GM10266 (cell line): ENCODE results near the gene APRT.

Source experiments
- DNase-seq: peaks from one replicate; pipeline ENCODE4 v3.0.0; 2012; ENCODE audit errors: extremely low spot score
- TF ChIP-seq, protein P1 (sequence below): IDR thresholded peaks from 2 replicates; pipeline ENCODE4 v1.5.1; 2012; ENCODE audit warnings: mild to moderate bottlenecking, low read depth; ENCODE audit not compliant: control insufficient read depth, insufficient read depth; ENCODE audit errors: missing control alignments

Gene APRT

DNA sequence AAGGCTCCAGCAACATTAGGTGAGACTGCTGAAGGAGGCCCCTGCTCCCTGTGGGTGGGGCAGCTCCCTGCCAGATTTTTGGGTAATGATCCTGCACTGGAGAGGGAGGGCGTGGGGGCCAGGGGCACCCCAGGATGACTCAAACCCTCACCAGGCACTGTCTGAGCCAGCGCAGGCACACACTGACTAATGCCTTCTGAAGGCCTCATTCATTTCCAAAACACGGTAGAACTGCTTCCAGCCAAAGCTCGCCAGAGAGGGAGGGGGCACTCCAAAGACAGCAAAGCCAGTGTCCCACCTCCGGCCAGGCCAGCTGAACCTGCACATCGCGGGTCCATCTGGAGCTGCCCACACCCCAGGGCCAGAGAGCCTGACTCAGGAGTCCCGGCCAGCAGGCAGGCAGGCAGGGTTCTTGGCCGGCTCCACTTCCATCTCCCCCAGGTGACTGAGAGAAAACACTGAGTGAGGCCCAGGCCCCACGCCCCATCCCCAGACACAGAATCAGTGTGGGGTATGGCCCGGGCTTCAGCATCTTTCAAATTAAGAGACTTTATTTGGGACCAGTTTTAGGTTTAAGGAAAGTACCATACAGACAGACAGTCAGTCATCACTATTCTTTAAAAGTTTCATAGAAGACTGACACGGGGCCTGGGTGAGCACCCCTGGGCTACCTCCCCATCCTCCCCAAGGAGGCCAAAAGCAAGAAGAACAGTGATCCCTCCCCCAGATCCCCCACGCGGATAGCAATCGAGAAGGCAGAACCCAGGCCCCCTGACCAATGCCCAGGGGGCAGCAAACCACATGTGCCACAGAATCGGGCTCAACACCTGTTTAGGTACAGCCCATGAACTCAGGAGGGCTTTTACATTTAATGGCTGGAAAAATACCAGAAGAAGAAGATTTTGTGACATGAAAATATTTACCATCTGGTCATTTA is 29.0 kb downstream of the APRT start:
- no peak for DNase-seq

DNA sequence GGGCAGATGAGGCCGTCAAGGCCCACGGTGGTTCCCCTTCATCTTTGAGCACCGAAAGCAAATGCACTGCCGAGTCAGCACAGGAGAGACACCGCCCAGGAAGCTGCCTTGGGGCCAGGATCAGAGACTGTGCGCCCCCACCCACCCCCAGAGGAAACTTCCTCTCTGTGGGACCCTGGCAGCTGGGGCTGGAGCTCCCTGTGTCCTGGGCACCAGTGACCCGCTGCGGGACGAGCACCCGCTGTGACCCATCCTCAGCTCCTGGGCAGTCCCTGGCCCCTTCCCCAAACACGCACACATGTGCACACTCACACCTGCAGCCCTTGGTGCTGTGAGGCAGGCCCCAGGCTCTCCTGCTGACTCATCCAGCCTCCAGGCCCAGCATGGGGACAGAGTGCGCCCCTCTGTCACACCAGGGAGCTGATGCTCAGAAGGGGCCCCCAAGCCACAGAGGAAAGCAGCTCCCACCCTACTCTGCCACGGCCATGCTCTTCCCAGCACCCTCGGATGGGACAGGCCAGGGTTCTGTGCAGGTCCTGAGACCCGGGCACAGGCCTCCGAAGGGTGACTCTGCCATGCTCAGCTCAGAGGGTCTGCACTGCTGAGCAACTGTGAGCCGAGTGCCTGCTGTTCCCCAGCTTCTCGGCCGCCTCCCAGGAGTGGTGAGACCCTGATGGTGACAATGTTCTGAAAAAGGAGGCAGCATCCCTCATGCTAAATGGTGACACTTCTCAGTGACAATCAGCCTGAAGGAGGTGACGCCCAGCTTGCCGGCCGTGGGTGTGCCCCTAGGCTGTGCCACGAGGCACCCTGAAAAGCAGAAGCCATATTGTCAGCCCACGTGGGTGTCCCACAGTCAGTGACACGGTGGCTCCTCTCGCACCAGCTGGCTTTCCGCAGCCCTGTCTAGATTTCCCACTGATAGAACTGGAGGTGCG is 30.3 kb downstream of the APRT start:
- peak; percentile 81 for DNase-seq
- TF ChIP-seq, protein P1, sequence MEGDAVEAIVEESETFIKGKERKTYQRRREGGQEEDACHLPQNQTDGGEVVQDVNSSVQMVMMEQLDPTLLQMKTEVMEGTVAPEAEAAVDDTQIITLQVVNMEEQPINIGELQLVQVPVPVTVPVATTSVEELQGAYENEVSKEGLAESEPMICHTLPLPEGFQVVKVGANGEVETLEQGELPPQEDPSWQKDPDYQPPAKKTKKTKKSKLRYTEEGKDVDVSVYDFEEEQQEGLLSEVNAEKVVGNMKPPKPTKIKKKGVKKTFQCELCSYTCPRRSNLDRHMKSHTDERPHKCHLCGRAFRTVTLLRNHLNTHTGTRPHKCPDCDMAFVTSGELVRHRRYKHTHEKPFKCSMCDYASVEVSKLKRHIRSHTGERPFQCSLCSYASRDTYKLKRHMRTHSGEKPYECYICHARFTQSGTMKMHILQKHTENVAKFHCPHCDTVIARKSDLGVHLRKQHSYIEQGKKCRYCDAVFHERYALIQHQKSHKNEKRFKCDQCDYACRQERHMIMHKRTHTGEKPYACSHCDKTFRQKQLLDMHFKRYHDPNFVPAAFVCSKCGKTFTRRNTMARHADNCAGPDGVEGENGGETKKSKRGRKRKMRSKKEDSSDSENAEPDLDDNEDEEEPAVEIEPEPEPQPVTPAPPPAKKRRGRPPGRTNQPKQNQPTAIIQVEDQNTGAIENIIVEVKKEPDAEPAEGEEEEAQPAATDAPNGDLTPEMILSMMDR: no peak

More for the DNA sequence above, 29.0 kb downstream of the APRT start:
- TF ChIP-seq, protein P1: no peak

GRCh38 chr16:88780142-88781062 is 31.3 kb downstream of the APRT start:
- TF ChIP-seq, protein P1: no peak
- no peak for DNase-seq

DNA sequence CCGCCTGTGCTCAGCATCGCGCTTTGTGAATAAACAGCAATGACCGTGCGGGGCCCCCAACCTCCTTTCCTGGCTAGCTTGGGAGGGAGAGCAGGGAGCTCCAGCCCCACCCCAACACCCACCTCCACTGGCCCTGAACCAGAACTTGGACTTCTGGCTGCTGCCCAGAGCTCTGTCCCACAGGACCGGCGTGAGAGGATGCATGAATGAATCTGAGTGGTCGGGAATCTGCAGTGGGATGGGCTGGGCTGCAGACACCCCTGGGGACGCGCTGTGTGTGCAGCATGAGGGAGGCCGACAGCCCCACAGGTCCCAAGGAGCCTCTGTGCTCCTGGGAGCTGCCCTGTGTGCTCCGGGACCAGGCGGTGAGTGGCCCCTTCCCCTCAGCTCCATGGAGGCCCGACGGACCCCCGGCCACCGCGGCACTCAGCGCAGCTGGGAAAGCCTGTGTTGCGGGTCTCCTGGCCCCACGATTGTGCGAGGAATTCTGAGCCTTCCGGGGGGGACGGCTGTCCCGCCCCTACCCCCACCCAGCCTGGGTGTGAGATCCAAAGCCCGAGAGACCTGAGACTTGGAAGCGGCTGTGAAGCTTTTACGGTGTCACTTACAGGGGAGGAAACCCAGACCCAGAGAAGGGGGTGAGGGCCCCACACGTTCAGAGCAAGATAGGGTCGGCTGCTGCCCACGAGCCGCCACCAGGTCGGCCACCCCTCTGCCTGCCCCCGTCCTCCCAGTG is 32.2 kb downstream of the APRT start:
- no peak for DNase-seq
- TF ChIP-seq, protein P1: no peak

GRCh38 chr16:88778541-88779065 is 33.1 kb downstream of the APRT start:
- TF ChIP-seq, protein P1: no peak
- no peak for DNase-seq

DNA sequence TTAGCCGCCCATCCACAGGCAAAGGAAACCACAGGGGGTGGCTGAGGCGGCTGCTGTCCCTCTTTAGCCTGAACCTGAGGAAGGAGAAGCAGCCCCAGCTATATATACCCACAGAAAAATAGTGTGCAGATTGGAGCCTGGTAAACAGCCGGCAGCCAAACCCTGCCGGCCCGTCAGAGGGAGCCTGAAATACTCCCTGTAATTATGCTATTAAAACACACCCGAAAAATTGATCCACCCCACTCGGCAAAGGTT is 33.5 kb downstream of the APRT start:
- TF ChIP-seq, protein P1: no peak
- DNase-seq: no peak
